Erythroblast (primary cell): Measurements from ENCODE around the gene FGD4.

Experiments used
- GATA1 ChIP-seq: IDR thresholded peaks from 2 replicates; pipeline ENCODE4 v1.6.1; 2011; ENCODE audit warnings: low read depth, mild to moderate bottlenecking, control low read depth, low read length, moderate library complexity
- POLR2A ChIP-seq: IDR thresholded peaks from 2 replicates; pipeline ENCODE4 v1.6.1; 2011; ENCODE audit warnings: mild to moderate bottlenecking, low read length

- TF ChIP-seq POLR2A: no peak
- TF ChIP-seq GATA1: no peak
These were observed 78.4 kb downstream of the FGD4 start for GRCh38 chr12:32477714-32478113.
